ENCODE data around the gene COG3. TPM values are rescaled to one million over a fixed set of nuclear protein-coding genes. Genes with fewer than 3 reads are reported as not detected.

The COG3 gene
- total RNA-seq (2022; extraction: Qiagen RNA extraction), result 12.4 to 15.5 TPM (median 12.8 TPM) in 5 replicates

GRCh38 chr13:45464687-45465453 lies at the start of gene COG3:
Gene COG3 (plus strand): TSS chr13:45464939. CDS start chr13:45465037, 98 bp downstream.

GRCh38 chr13:45417790-45418534 lies 46.8 kb upstream of the COG3 start, which contains the start of gene SLC25A30:
Gene SLC25A30 (minus strand): TSS chr13:45418373. CDS start chr13:45411425, 6,948 bp downstream.

Other genes with a start within 250 kb of the COG3 start
- 1,930 to 2,269 TPM (median 2,235 TPM) in 5 replicates for gene TPT1, start 123.8 kb upstream of the COG3 start, total RNA-seq (2022; extraction: Qiagen RNA extraction)
- 7.8 to 9.1 TPM (median 8.2 TPM) in 5 replicates for gene SLC25A30, start 46.6 kb upstream of the COG3 start, total RNA-seq (2022; extraction: Qiagen RNA extraction)
- gene ERICH6B, start 150.8 kb downstream of the COG3 start, total RNA-seq (2022; extraction: Qiagen RNA extraction), result not detected in 5 replicates
- gene CBY2, start 237.4 kb downstream of the COG3 start, total RNA-seq (2022; extraction: Qiagen RNA extraction), result not detected in 5 replicates